GM21515 (cell line): Measurements from ENCODE around the gene RBPJ.
A peak's percentile ranks its signal among the peaks of the same experiment; 100 is the strongest.
"Not testable (repeated sequence)": the region's sequence is repeated elsewhere in the genome, so short reads cannot be mapped to it uniquely, and the experiment has no call there.

Experiments used
- ATAC-seq: cut with Tn5 transposase; IDR thresholded peaks from one replicate; pipeline ENCODE4 v1.9.1; 2021; ENCODE audit not compliant: unreplicated experiment

Gene RBPJ

GRCh38 chr4:26372076-26372475, 51.3 kb downstream of the RBPJ start:
- no peak for ATAC-seq

- ATAC-seq = peak; percentile 91
Observed at GRCh38 chr4:26372525-26373172, 51.8 kb downstream of the RBPJ start.

- no peak for ATAC-seq
Observed at GRCh38 chr4:26375551-26375950, 54.7 kb downstream of the RBPJ start.

- ATAC-seq = no peak
Observed at GRCh38 chr4:26377328-26378311, 56.8 kb downstream of the RBPJ start.

- no peak for ATAC-seq
Observed at GRCh38 chr4:26379837-26380236, 59.0 kb downstream of the RBPJ start.

- no peak for ATAC-seq
Observed at GRCh38 chr4:26380740-26381139, 59.9 kb downstream of the RBPJ start.

- ATAC-seq = no peak
Observed at GRCh38 chr4:26384380-26385057, 63.7 kb downstream of the RBPJ start.

- no peak for ATAC-seq
Observed at GRCh38 chr4:26385690-26386089, 64.9 kb downstream of the RBPJ start.

- ATAC-seq = no peak
Observed at GRCh38 chr4:26386386-26386785, 65.6 kb downstream of the RBPJ start.

- ATAC-seq = no peak
Observed at GRCh38 chr4:26388671-26389070, 67.9 kb downstream of the RBPJ start.

GRCh38 chr4:26397086-26397485, 76.3 kb downstream of the RBPJ start:
- no peak for ATAC-seq

- ATAC-seq = no peak
Observed at GRCh38 chr4:26400132-26400531, 79.3 kb downstream of the RBPJ start.

- ATAC-seq = not testable (repeated sequence)
Observed at GRCh38 chr4:26402017-26402416, 81.2 kb downstream of the RBPJ start.

- ATAC-seq = peak; percentile 71
Observed at GRCh38 chr4:26402458-26402857, 81.6 kb downstream of the RBPJ start.

- ATAC-seq = no peak
Observed at GRCh38 chr4:26404743-26405206, 84.0 kb downstream of the RBPJ start.

- no peak for ATAC-seq
Observed at GRCh38 chr4:26406346-26406975, 85.6 kb downstream of the RBPJ start.

- ATAC-seq = no peak
Observed at GRCh38 chr4:26407476-26407875, 86.7 kb downstream of the RBPJ start.

- no peak for ATAC-seq
Observed at GRCh38 chr4:26410385-26411293, 89.8 kb downstream of the RBPJ start.

GRCh38 chr4:26412381-26413372, 91.9 kb downstream of the RBPJ start:
- no peak for ATAC-seq
